ENCODE measurements around the gene S100A3. TPM values are rescaled to one million over a fixed set of nuclear protein-coding genes. Genes with fewer than 3 reads are reported as not detected.
"Not testable (repeated sequence)": the region's sequence is repeated elsewhere in the genome, so short reads cannot be mapped to it uniquely, and the experiment has no call there.

S100A3 gene
- total RNA-seq, 3 donors from 2014 or later, result 0.44 to 2.6 (median 2.2) TPM

DNA sequence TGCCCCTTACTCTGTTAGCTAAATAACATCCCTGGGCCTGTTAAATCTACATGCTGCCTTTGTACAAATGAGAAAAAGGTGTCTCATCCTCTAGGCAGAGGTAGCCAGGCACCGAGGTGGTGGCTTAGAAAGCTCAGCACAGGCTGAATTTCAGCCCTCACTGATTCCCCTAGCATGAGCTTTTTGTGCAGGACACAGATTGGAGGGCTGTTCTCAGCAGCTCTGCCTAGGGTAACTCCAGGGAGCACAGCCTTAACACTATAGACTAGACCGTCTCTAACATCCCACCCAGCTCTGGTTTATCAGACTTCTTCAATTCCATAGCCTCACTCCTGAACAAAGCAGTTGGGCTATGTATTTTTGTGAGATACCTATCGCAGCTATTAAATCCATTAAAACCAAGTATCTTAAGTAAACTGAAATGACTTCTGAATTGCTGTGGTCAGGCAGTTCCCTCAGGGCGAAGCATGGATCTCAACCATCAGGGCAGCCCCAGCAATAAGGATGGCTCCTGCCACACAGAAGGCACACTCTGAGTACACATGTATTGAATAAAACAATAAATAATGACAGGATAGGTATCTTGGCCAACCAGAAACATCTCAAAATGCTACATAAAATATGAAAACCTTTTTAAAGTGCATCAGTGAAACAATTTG lies 28.1 kb downstream of the S100A3 start:
- Histone ChIP-seq H3K9me3 (no peaks in the 10 kb centered on the region), H3K36me3 (no peaks in the 10 kb centered on the region), H3K4me3 (no peak overlapping the region), H3K27me3 (no peaks in the 10 kb centered on the region), H3K27ac (peak overlapping the region; percentile 13 to 58), H3K4me1 (peaks cover 0 to 3% of the 10 kb centered on the region in 2 donors)
- no peak for DNase-seq (ENCODE audit: low spot score in 2 of 2)
- intact Hi-C loops (cut with DNase I; ENCODE audit: low total_unique reads), result no loop called here
- TF ChIP-seq, protein P1, sequence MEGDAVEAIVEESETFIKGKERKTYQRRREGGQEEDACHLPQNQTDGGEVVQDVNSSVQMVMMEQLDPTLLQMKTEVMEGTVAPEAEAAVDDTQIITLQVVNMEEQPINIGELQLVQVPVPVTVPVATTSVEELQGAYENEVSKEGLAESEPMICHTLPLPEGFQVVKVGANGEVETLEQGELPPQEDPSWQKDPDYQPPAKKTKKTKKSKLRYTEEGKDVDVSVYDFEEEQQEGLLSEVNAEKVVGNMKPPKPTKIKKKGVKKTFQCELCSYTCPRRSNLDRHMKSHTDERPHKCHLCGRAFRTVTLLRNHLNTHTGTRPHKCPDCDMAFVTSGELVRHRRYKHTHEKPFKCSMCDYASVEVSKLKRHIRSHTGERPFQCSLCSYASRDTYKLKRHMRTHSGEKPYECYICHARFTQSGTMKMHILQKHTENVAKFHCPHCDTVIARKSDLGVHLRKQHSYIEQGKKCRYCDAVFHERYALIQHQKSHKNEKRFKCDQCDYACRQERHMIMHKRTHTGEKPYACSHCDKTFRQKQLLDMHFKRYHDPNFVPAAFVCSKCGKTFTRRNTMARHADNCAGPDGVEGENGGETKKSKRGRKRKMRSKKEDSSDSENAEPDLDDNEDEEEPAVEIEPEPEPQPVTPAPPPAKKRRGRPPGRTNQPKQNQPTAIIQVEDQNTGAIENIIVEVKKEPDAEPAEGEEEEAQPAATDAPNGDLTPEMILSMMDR (IDR thresholded peaks at IDR 0.05), result no peak
- TF ChIP-seq POLR2AphosphoS5 (IDR thresholded peaks at IDR 0.05) (no peak), POLR2A (IDR thresholded peaks at IDR 0.05) (no peak)

DNA sequence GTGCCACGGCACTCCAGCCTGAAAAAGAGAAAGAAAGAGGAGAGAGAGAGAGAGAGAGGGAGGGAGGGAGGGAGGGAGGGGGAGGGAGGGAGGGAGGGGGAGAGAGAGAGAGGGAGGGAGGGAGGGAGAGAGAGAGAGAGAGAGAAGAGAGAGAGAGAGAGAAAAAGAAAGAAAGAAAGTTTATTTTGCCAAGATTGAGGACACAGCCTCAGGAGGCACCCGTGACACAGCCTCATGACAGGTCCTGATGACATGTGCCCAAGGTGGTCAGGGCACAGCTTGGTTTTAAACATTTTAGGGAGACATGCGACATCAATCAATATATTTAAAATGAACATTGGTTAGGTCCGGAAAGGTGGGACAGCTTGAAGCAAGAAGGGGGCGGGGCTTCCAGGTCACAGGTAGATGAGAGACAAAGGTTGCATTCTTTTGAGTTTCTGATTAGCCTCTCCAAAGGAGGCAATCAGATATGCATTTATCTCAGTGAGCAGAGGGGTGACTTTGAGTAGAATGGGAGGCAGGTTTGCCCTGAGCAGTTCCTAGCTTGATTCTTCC lies 28.8 kb downstream of the S100A3 start:
- peaks cover 0 to 11% of the 10 kb centered on the region in 2 donors for H3K4me1 ChIP-seq
- intact Hi-C loops (cut with DNase I; ENCODE audit: low total_unique reads); H3K4me3 ChIP-seq; H3K36me3 ChIP-seq; H3K9me3 ChIP-seq; DNase-seq (ENCODE audit: low spot score in 2 of 2); H3K27me3 ChIP-seq: not testable (repeated sequence)
- peak overlapping the region in 1 of 2 donors; percentile 58 for H3K27ac ChIP-seq

DNA sequence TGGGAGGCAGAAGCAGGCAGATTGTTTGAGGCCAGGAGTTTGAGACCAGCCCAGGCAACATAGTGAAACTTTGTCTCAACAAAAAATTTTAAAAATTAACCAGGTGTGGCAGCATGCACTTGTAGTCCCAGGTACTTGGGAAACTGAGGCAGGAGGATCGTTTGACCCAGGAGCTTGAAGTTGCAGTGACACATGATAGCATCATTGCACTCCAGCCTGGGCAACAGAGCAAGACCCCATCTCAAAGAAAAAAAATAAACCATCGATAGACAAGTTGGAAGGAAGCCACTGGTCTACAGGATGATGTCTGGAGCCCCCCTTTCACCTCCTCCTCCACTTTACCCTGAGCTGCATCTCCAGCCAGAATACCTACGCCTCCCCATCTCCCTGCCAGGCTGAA lies 29.8 kb downstream of the S100A3 start:
- Histone ChIP-seq H3K4me3 (no peak overlapping the region), H3K4me1 (peaks cover 0 to 12% of the 10 kb centered on the region in 2 donors), H3K9me3 (no peaks in the 10 kb centered on the region), H3K27ac (no peak overlapping the region), H3K27me3 (no peaks in the 10 kb centered on the region), H3K36me3 (no peaks in the 10 kb centered on the region)
- TF ChIP-seq POLR2A (IDR thresholded peaks at IDR 0.05) (no peak), POLR2AphosphoS5 (IDR thresholded peaks at IDR 0.05) (no peak)
- TF ChIP-seq, protein P1 (IDR thresholded peaks at IDR 0.05), result no peak
- DNase-seq (ENCODE audit: low spot score in 2 of 2), result no peak
- intact Hi-C loops (cut with DNase I; ENCODE audit: low total_unique reads), result no loop called here

DNA sequence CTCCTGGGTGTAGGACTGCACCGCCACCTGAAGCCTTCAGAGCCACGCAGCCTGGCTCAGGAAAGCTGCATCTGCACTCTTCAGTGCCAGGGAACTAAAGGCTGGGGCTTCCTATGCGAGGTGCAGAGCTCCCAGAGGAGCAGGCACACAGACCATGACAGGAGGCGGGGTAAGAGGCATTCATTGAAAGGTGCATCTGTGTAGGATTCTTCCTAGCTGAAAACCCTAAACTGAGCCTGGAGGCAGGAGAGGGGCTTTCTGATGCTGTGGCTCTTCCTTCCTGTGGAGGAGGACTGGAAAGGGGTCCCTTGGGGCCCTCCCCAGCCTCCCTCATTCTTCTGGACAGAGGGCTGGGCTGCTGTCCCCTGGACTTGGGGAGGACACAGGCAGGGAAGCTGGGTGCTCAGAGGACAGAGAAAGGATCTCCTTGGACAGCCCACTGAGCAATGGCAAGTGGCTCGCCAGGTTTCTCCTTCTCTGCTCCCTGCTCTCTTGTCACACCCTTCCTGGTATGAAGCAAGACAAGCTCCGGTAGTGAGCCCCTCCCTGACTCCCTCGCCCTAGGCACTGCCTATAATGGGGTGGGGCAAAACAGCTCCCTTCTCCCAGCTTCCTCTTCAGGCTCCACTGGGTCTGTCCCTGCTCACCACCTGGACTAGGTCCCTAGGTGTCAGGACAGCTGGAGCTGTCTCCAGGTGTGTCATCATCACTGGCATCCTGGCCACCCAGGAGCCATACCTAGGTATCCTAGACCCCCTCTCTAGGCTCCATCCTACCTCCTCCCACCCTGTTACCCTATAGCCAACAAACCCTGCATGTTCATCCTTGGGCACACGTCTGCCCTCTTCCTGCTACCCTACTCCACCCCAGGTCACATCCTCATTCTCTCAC lies 33.3 kb downstream of the S100A3 start:
- peaks cover 0 to 12% of the 10 kb centered on the region in 2 donors for H3K4me1 ChIP-seq
- H3K27ac ChIP-seq, result peak overlapping the region; percentile 69 to 84
- intact Hi-C loops (cut with DNase I; ENCODE audit: low total_unique reads), result no loop called here
- no peaks in the 10 kb centered on the region for H3K27me3 ChIP-seq
- H3K4me3 ChIP-seq, result no peak overlapping the region
- TF ChIP-seq, protein P1 (IDR thresholded peaks at IDR 0.05), result no peak
- no peak for TF ChIP-seq POLR2A (IDR thresholded peaks at IDR 0.05)
- no peak for TF ChIP-seq POLR2AphosphoS5 (IDR thresholded peaks at IDR 0.05)
- peak in 1 of 2 donors; percentile 82 for DNase-seq (ENCODE audit: low spot score in 2 of 2)
- H3K36me3 ChIP-seq, result no peaks in the 10 kb centered on the region
- H3K9me3 ChIP-seq, result no peaks in the 10 kb centered on the region

DNA sequence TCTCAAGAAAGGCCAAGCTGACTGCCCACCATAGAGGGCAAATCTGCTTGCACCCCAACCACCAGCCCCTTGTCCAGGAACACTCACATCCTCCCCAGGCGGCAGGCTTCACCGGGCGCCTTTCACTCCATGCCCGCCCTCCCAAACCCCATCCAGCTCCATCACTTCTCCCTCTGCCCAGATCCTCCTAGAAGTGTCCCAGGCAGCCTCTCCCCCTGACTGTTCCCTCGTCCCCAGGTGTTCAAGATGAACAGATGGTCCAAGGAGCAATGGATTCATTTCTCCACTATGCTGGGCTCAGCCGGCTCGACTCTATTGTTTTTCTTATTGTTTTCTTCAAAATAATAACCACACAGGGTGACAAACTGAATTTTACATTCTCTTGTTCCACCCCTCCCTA lies 35.4 kb downstream of the S100A3 start:
- H3K36me3 ChIP-seq, result no peaks in the 10 kb centered on the region
- no peak overlapping the region for H3K4me3 ChIP-seq
- no peaks in the 10 kb centered on the region for H3K27me3 ChIP-seq
- H3K4me1 ChIP-seq, result peaks cover 0 to 12% of the 10 kb centered on the region in 2 donors
- TF ChIP-seq, protein P1 (IDR thresholded peaks at IDR 0.05), result no peak
- TF ChIP-seq POLR2A (IDR thresholded peaks at IDR 0.05) (no peak), POLR2AphosphoS5 (IDR thresholded peaks at IDR 0.05) (no peak)
- intact Hi-C loops (cut with DNase I; ENCODE audit: low total_unique reads), result loop anchor here (5.0 kb wide), 1 partner anchor 254 kb away; no protein-coding TSS in a partner anchor
- no peak for DNase-seq (ENCODE audit: low spot score in 2 of 2)
- H3K9me3 ChIP-seq, result no peaks in the 10 kb centered on the region
- no peak overlapping the region for H3K27ac ChIP-seq

Measured in breast epithelium (tissue), 4 donors.